Breast epithelium (tissue), 3 donors: Measurements from ENCODE around the gene CXCL3.

Experiments
- CTCF ChIP-seq, 3 donors: fragments of 450-650 bp; IDR thresholded peaks; one replicate each; pipeline ENCODE4 v1.5.1; 2016 to 2017; ENCODE audit warnings: antibody characterized with exemption in 3 of 3, mild to moderate bottlenecking in 3 of 3, moderate library complexity in 3 of 3
- POLR2A ChIP-seq: fragments of 450-650 bp; IDR thresholded peaks from one replicate; pipeline ENCODE4 v1.6.1; 2016; ENCODE audit warnings: antibody characterized with exemption, mild to moderate bottlenecking, moderate library complexity
- POLR2AphosphoS5 ChIP-seq, 3 donors: sonication (generic); formaldehyde crosslinking; IDR thresholded peaks; one replicate each; pipeline ENCODE4 v1.6.1; 2017; ENCODE audit warnings: antibody characterized with exemption in 3 of 3

GRCh38 chr4:74054483-74055047, 16.1 kb upstream of the CXCL3 start:
- TF ChIP-seq CTCF (IDR thresholded peaks at IDR 0.05), result no peak
- TF ChIP-seq POLR2A, result no peak
- TF ChIP-seq POLR2AphosphoS5 (IDR thresholded peaks at IDR 0.05), result no peak
